IPS DF 6.9 (cell line): ENCODE results near the gene FIGNL2.

Source experiments
- DNase-seq: peaks from one replicate; pipeline ENCODE4 v3.0.0-alpha.2; 2013; ENCODE audit warnings: low read depth, low spot score
- H3K27ac ChIP-seq: one replicate; pipeline ENCODE4 v1.5.1; 2013; ENCODE audit warnings: low read length, control low read depth
- H3K27me3 ChIP-seq: 2 replicates; pipeline ENCODE4 v1.6.1; 2013; ENCODE audit warnings: mild to moderate bottlenecking, low read length; ENCODE audit not compliant: control insufficient read depth, insufficient read depth
- H3K36me3 ChIP-seq: 2 replicates; pipeline ENCODE4 v1.6.1; 2013; ENCODE audit warnings: low read length; ENCODE audit not compliant: control insufficient read depth, insufficient read depth
- H3K4me1 ChIP-seq: 2 replicates; pipeline ENCODE4 v1.6.1; 2013; ENCODE audit warnings: low read length; ENCODE audit not compliant: control insufficient read depth, insufficient read depth
- H3K4me3 ChIP-seq: 2 replicates; pipeline ENCODE4 v1.5.1; 2013; ENCODE audit warnings: mild to moderate bottlenecking, low read length
- H3K9me3 ChIP-seq: 2 replicates; pipeline ENCODE4 v1.6.1; 2013; ENCODE audit warnings: low read length, inconsistent platforms; ENCODE audit not compliant: control insufficient read depth, insufficient read depth
- WGBS: extraction: QIAGEN DNeasy Blood & Tissue Kit; methylation state at CpG from one replicate; pipeline ENCODE4 v1.1.7; 2013; ENCODE audit warnings: mixed read lengths, missing lambda C conversion rate; ENCODE audit not compliant: insufficient read length, insufficient coverage; 5-methylcytosine and 5-hydroxymethylcytosine counted together

FIGNL2 gene

GRCh38 chr12:51817027-51817953, 31.2 kb downstream of the FIGNL2 start:
- Histone ChIP-seq H3K36me3 (no peaks in the 10 kb centered on the region), H3K27ac (no peak overlapping the region), H3K4me3 (no peak overlapping the region), H3K9me3 (no peaks in the 10 kb centered on the region), H3K4me1 (0 out of 2 replicates have a peak, but pooled peaks cover 3% of the 10 kb centered on the region), H3K27me3 (peaks cover 4% of the 10 kb centered on the region; the same call in 1 of the 2 replicates)
- no CpG with 5 or more reads among the region's 10 CpGs for WGBS
- no peak for DNase-seq

GRCh38 chr12:51815571-51815970, 32.9 kb downstream of the FIGNL2 start:
- H3K27ac ChIP-seq, result no peak overlapping the region
- no peak overlapping the region for H3K4me3 ChIP-seq
- H3K36me3 ChIP-seq, result no peaks in the 10 kb centered on the region
- peaks cover 4% of the 10 kb centered on the region; the same call in 1 of the 2 replicates for H3K27me3 ChIP-seq
- H3K9me3 ChIP-seq, result no peaks in the 10 kb centered on the region
- 0 out of 2 replicates have a peak, but pooled peaks cover 2% of the 10 kb centered on the region for H3K4me1 ChIP-seq
- no peak for DNase-seq
- WGBS, result no CpG with 5 or more reads among the region's 6 CpGs

- peak; percentile 68 for DNase-seq
- no peaks in the 10 kb centered on the region for H3K9me3 ChIP-seq
- no CpG with 5 or more reads among the region's 100 CpGs for WGBS
- H3K27me3 ChIP-seq, result peaks cover 4% of the 10 kb centered on the region; the same call in 1 of the 2 replicates
- H3K4me3 ChIP-seq, result peak overlapping the region; percentile 36
- no peak overlapping the region for H3K27ac ChIP-seq
- H3K4me1 ChIP-seq, result 0 out of 2 replicates have a peak, but pooled peaks cover 2% of the 10 kb centered on the region
- H3K36me3 ChIP-seq, result no peaks in the 10 kb centered on the region
These were observed 34.0 kb downstream of the FIGNL2 start for GRCh38 chr12:51814311-51815088.

- no peaks in the 10 kb centered on the region for H3K9me3 ChIP-seq
- H3K27ac ChIP-seq, result no peak overlapping the region
- no peaks in the 10 kb centered on the region for H3K36me3 ChIP-seq
- H3K27me3 ChIP-seq, result peaks cover 4% of the 10 kb centered on the region; the same call in 1 of the 2 replicates
- WGBS, result no CpG with 5 or more reads among the region's 34 CpGs
- peak overlapping the region; percentile 36; the same call in 1 of the 2 replicates for H3K4me3 ChIP-seq
- no peak for DNase-seq
- H3K4me1 ChIP-seq, result 0 out of 2 replicates have a peak, but pooled peaks cover 2% of the 10 kb centered on the region
These were observed 34.6 kb downstream of the FIGNL2 start for GRCh38 chr12:51813931-51814310.

GRCh38 chr12:51812871-51813270, 35.6 kb downstream of the FIGNL2 start:
- Histone ChIP-seq H3K27me3 (peaks cover 4% of the 10 kb centered on the region; the same call in 1 of the 2 replicates), H3K9me3 (no peaks in the 10 kb centered on the region), H3K36me3 (no peaks in the 10 kb centered on the region), H3K4me3 (no peak overlapping the region), H3K27ac (no peak overlapping the region), H3K4me1 (0 out of 2 replicates have a peak, but pooled peaks cover 2% of the 10 kb centered on the region)
- no CpG with 5 or more reads among the region's 13 CpGs for WGBS
- no peak for DNase-seq

GRCh38 chr12:51811203-51812202, 37.0 kb downstream of the FIGNL2 start:
- Histone ChIP-seq H3K27me3 (peaks cover 4% of the 10 kb centered on the region; the same call in 1 of the 2 replicates), H3K4me3 (no peak overlapping the region), H3K27ac (no peak overlapping the region), H3K36me3 (no peaks in the 10 kb centered on the region), H3K9me3 (no peaks in the 10 kb centered on the region), H3K4me1 (0 out of 2 replicates have a peak, but pooled peaks cover 2% of the 10 kb centered on the region)
- no peak for DNase-seq
- no CpG with 5 or more reads among the region's 13 CpGs for WGBS

GRCh38 chr12:51809193-51809592, 39.3 kb downstream of the FIGNL2 start:
- DNase-seq, result no peak
- WGBS, result no CpG with 5 or more reads among the region's 3 CpGs
- H3K27me3 ChIP-seq, result no peaks in the 10 kb centered on the region; the same call in 1 of the 2 replicates

GRCh38 chr12:51806896-51807295, 41.6 kb downstream of the FIGNL2 start:
- no peaks in the 10 kb centered on the region for H3K36me3 ChIP-seq
- H3K4me1 ChIP-seq, result no peaks in the 10 kb centered on the region
- no CpG with 5 or more reads among the region's 16 CpGs for WGBS
- no peaks in the 10 kb centered on the region for H3K27me3 ChIP-seq
- H3K9me3 ChIP-seq, result no peaks in the 10 kb centered on the region
- no peak overlapping the region for H3K4me3 ChIP-seq
- no peak for DNase-seq
- no peak overlapping the region for H3K27ac ChIP-seq

More at GRCh38 chr12:51809193-51809592, 39.3 kb downstream of the FIGNL2 start:
- no peak overlapping the region for H3K27ac ChIP-seq
- H3K9me3 ChIP-seq, result no peaks in the 10 kb centered on the region
- 0 out of 2 replicates have a peak, but pooled peaks cover 2% of the 10 kb centered on the region for H3K4me1 ChIP-seq
- no peaks in the 10 kb centered on the region for H3K36me3 ChIP-seq
- H3K4me3 ChIP-seq, result no peak overlapping the region

GRCh38 chr12:51801027-51801426, 47.5 kb downstream of the FIGNL2 start:
- Histone ChIP-seq H3K4me1 (no peaks in the 10 kb centered on the region), H3K36me3 (no peaks in the 10 kb centered on the region), H3K4me3 (no peak overlapping the region), H3K27me3 (no peaks in the 10 kb centered on the region), H3K9me3 (no peaks in the 10 kb centered on the region), H3K27ac (no peak overlapping the region)
- WGBS, result no CpG with 5 or more reads among the region's 1 CpG
- no peak for DNase-seq
